ENCODE data around the gene ANKRD24.

Gene ANKRD24

DNA sequence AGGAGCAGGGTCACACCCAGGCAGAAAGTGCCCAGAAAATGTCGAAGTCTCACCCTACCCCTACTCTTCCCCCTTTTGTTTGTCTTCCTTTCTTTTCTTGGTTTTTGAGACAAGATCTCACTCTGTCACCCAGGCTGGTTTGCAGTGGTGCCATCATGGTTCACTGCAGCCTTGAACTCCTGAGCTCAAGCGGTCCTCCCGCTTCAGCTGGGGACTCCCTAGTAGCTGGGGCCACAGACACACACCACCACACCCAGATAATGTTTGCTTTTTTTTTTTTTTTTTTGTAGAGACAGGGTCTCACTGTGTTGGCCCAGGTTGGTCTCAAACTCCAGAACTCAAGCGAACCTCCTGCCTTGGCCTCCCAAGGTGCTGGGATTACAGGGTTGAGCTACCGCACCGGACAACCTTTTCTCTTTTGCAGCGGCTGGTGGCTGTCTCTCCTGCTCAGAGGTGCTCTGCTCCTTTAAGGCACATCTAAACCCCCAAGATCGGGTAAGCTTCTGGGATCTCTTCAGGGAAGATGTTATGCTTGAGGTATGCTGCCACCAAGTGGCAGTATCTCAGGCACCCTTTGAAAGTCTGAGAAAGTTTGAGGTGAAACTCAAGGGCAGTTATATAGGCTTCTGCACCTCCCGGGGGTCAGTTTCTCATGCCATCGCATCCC, 24.5 kb downstream of the ANKRD24 start:
- no peak for TF ChIP-seq GABPA (IDR thresholded peaks at IDR 0.05; ENCODE audit: low read depth)
- TF ChIP-seq, protein P1, sequence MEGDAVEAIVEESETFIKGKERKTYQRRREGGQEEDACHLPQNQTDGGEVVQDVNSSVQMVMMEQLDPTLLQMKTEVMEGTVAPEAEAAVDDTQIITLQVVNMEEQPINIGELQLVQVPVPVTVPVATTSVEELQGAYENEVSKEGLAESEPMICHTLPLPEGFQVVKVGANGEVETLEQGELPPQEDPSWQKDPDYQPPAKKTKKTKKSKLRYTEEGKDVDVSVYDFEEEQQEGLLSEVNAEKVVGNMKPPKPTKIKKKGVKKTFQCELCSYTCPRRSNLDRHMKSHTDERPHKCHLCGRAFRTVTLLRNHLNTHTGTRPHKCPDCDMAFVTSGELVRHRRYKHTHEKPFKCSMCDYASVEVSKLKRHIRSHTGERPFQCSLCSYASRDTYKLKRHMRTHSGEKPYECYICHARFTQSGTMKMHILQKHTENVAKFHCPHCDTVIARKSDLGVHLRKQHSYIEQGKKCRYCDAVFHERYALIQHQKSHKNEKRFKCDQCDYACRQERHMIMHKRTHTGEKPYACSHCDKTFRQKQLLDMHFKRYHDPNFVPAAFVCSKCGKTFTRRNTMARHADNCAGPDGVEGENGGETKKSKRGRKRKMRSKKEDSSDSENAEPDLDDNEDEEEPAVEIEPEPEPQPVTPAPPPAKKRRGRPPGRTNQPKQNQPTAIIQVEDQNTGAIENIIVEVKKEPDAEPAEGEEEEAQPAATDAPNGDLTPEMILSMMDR (IDR thresholded peaks at IDR 0.05; ENCODE audit: insufficient read depth, low read length) = peak; percentile 10
- Histone ChIP-seq H3K27me3 (ENCODE audit: insufficient read depth, poor library complexity, severe bottlenecking) (peaks cover 2% of the 10 kb centered on the region), H3K4me3 (replicated peaks; ENCODE audit: insufficient read depth, low read length) (no peak overlapping the region), H3K27ac (replicated peaks) (no peak overlapping the region)
- DNase-seq (ENCODE audit: low read depth in 1 of 2, low spot score in 1 of 2) = no peak

DNA sequence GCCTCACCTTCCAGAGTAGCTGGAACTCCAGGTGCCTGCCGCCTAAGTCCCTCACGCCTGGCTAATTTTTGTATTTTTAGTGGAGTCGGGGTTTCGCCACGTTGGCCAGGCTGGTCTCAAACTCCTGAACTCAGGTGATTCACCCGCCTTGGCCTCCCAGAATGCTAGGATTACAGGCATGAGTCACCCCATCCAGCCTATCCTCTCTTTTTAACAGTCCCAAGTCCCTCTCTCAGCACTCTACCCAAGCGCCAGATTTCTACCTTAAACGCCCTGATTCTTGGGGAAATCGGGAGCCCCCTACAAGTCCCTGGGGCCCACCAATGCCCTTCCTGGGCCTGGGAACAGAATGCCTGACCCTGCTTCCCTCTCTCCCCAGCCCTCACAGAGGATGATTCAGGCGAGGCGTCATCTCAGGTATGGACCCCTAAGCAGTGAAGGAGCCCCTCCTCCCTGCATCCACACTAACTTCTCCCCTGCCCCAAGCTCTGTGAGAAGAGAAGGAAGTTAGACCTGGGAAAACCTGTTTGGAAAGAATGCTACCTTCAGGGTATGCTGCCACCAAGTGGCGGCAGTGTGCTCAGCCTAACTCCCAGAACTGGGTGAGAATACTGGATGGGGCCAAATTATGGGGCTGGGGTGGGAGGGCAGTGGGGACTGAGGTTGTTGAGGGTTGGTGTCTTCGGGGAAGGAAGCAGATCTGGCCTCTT, 26.1 kb downstream of the ANKRD24 start:
- TF ChIP-seq SPI1 (IDR thresholded peaks at IDR 0.05; ENCODE audit: borderline replicate concordance, low read depth) (no peak), POLR2AphosphoS5 (IDR thresholded peaks at IDR 0.05; ENCODE audit: low read depth) (no peak)
- TF ChIP-seq, protein P1 (IDR thresholded peaks at IDR 0.05; ENCODE audit: insufficient read depth, low read length) = peak; percentile 71
- TF ChIP-seq, protein P2, sequence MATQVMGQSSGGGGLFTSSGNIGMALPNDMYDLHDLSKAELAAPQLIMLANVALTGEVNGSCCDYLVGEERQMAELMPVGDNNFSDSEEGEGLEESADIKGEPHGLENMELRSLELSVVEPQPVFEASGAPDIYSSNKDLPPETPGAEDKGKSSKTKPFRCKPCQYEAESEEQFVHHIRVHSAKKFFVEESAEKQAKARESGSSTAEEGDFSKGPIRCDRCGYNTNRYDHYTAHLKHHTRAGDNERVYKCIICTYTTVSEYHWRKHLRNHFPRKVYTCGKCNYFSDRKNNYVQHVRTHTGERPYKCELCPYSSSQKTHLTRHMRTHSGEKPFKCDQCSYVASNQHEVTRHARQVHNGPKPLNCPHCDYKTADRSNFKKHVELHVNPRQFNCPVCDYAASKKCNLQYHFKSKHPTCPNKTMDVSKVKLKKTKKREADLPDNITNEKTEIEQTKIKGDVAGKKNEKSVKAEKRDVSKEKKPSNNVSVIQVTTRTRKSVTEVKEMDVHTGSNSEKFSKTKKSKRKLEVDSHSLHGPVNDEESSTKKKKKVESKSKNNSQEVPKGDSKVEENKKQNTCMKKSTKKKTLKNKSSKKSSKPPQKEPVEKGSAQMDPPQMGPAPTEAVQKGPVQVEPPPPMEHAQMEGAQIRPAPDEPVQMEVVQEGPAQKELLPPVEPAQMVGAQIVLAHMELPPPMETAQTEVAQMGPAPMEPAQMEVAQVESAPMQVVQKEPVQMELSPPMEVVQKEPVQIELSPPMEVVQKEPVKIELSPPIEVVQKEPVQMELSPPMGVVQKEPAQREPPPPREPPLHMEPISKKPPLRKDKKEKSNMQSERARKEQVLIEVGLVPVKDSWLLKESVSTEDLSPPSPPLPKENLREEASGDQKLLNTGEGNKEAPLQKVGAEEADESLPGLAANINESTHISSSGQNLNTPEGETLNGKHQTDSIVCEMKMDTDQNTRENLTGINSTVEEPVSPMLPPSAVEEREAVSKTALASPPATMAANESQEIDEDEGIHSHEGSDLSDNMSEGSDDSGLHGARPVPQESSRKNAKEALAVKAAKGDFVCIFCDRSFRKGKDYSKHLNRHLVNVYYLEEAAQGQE (IDR thresholded peaks at IDR 0.05; ENCODE audit: insufficient replicate concordance, low read depth) = no peak
- H3K27ac ChIP-seq (replicated peaks) = no peak overlapping the region
- peaks cover 2% of the 10 kb centered on the region for H3K27me3 ChIP-seq (ENCODE audit: insufficient read depth, poor library complexity, severe bottlenecking)
- no peak for DNase-seq (ENCODE audit: low read depth in 1 of 2, low spot score in 1 of 2)
- H3K4me3 ChIP-seq (replicated peaks; ENCODE audit: insufficient read depth, low read length) = no peak overlapping the region

DNA sequence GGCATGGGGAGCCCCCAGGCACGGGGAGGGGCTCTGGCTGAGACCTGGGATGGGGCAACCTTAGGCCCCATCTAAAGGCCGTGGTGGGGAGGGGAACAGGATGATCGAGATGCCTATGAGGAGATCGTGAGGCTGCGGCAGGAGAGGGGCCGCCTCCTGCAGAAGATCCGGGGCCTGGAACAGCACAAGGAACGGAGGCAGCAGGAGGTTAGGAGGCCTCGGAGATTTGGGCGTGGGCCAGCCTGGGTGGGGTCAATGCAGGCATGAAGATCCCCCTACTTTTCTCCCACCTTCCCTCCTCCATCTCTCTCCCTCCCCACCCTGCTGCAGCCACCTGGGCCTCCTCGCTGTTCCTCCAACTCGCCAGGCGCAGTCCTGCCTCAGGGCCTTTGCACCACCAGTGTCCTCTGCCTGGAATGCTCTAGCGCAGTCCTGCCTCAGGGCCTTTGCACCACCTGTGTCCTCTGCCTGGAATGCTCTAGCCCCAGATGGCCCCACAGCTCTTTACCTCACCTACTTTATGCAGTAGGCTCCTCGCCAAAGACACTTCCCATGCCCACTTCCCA, 27.8 kb downstream of the ANKRD24 start:
- DNase-seq (ENCODE audit: low read depth in 1 of 2, low spot score in 1 of 2) = no peak
- no peak overlapping the region for H3K27ac ChIP-seq (replicated peaks)
- TF ChIP-seq POLR2AphosphoS5 (IDR thresholded peaks at IDR 0.05; ENCODE audit: low read depth) (no peak), SPI1 (IDR thresholded peaks at IDR 0.05; ENCODE audit: borderline replicate concordance, low read depth) (no peak), GABPA (IDR thresholded peaks at IDR 0.05; ENCODE audit: low read depth) (no peak)
- TF ChIP-seq, protein P2 (IDR thresholded peaks at IDR 0.05; ENCODE audit: insufficient replicate concordance, low read depth) = no peak
- TF ChIP-seq, protein P1 (IDR thresholded peaks at IDR 0.05; ENCODE audit: insufficient read depth, low read length) = no peak
- H3K27me3 ChIP-seq (ENCODE audit: insufficient read depth, poor library complexity, severe bottlenecking) = peaks cover 2% of the 10 kb centered on the region
- H3K4me3 ChIP-seq (replicated peaks; ENCODE audit: insufficient read depth, low read length) = no peak overlapping the region

Measured in HL-60 (cell line).